ENCODE results near the gene AXIN2. TPM values are rescaled to one million over a fixed set of nuclear protein-coding genes. Genes with fewer than 3 reads are reported as not detected.

AXIN2 gene
- total RNA-seq, 1 donor from 2014 or later = under 0.01 TPM

DNA sequence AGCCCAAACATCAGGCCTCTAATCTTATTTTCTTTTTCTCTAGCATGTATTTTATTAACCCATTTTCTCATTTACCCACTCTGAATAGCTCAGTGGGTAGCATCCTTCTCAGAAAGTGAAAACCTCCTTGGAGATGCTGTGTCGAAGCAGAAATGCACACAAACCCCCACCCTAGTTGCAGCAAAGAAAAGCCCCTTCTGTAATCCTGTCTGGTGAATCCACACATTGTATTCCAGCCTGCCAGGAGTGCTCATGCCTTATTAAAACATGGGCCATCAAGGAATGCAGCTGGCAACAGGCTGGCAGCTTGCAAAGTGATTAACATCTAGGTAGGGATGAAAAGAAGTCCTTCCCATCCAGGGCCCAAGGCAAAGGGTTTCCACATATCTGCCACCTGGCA lies 39.7 kb upstream of the AXIN2 start:
- FAIRE-seq (no peak), DNase-seq (ENCODE audit: low read depth) (no peak)
- Histone ChIP-seq H3K4me3 (ENCODE audit: low read depth, low read length) (no peak overlapping the region), H3K36me3 (ENCODE audit: control insufficient read depth, insufficient read depth, low read length) (no peaks in the 10 kb centered on the region), H3K27me3 (ENCODE audit: control insufficient read depth, insufficient read depth, low read length) (peaks cover 2% of the 10 kb centered on the region)
- TF ChIP-seq, protein P1, sequence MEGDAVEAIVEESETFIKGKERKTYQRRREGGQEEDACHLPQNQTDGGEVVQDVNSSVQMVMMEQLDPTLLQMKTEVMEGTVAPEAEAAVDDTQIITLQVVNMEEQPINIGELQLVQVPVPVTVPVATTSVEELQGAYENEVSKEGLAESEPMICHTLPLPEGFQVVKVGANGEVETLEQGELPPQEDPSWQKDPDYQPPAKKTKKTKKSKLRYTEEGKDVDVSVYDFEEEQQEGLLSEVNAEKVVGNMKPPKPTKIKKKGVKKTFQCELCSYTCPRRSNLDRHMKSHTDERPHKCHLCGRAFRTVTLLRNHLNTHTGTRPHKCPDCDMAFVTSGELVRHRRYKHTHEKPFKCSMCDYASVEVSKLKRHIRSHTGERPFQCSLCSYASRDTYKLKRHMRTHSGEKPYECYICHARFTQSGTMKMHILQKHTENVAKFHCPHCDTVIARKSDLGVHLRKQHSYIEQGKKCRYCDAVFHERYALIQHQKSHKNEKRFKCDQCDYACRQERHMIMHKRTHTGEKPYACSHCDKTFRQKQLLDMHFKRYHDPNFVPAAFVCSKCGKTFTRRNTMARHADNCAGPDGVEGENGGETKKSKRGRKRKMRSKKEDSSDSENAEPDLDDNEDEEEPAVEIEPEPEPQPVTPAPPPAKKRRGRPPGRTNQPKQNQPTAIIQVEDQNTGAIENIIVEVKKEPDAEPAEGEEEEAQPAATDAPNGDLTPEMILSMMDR (IDR thresholded peaks at IDR 0.05; ENCODE audit: insufficient read depth, low read length, severe bottlenecking) = no peak

- DNase-seq (ENCODE audit: low read depth) (no peak), FAIRE-seq (no peak)
- no peak overlapping the region for H3K4me3 ChIP-seq (ENCODE audit: low read depth, low read length)
- H3K27me3 ChIP-seq (ENCODE audit: control insufficient read depth, insufficient read depth, low read length) = peaks cover 2% of the 10 kb centered on the region
- TF ChIP-seq, protein P1 (IDR thresholded peaks at IDR 0.05; ENCODE audit: insufficient read depth, low read length, severe bottlenecking) = no peak
- H3K36me3 ChIP-seq (ENCODE audit: control insufficient read depth, insufficient read depth, low read length) = no peaks in the 10 kb centered on the region
Observed at GRCh38 chr17:65600518-65600917, 39.1 kb upstream of the AXIN2 start.

DNA sequence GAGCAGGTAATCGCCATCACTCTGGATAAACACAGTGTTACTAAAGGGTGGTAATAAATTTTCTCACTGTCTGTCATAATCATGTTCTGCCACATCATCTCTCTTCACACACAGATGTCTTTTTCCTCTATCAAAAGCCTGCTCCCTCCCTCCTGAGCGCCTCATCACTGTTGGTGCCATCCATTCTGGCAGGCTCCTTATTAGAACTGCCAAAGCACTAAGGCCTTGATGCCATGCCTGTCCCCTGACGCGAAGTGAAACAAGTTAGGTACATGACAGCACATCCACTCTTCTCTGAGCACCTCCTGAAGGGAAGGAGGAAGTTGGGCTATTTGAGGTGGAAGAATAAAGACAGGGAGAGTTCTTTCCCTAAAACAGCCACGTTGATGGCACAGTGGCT lies 38.2 kb upstream of the AXIN2 start:
- Histone ChIP-seq H3K27me3 (ENCODE audit: control insufficient read depth, insufficient read depth, low read length) (peaks cover 2% of the 10 kb centered on the region), H3K4me3 (ENCODE audit: low read depth, low read length) (no peak overlapping the region), H3K36me3 (ENCODE audit: control insufficient read depth, insufficient read depth, low read length) (no peaks in the 10 kb centered on the region)
- FAIRE-seq (no peak), DNase-seq (ENCODE audit: low read depth) (no peak)
- TF ChIP-seq, protein P1 (IDR thresholded peaks at IDR 0.05; ENCODE audit: insufficient read depth, low read length, severe bottlenecking) = no peak

GRCh38 chr17:65598746-65599145 lies 37.3 kb upstream of the AXIN2 start:
- no peak overlapping the region for H3K4me3 ChIP-seq (ENCODE audit: low read depth, low read length)
- TF ChIP-seq, protein P1 (IDR thresholded peaks at IDR 0.05; ENCODE audit: insufficient read depth, low read length, severe bottlenecking) = no peak
- no peak for FAIRE-seq
- DNase-seq (ENCODE audit: low read depth) = no peak
- H3K36me3 ChIP-seq (ENCODE audit: control insufficient read depth, insufficient read depth, low read length) = no peaks in the 10 kb centered on the region
- peaks cover 2% of the 10 kb centered on the region for H3K27me3 ChIP-seq (ENCODE audit: control insufficient read depth, insufficient read depth, low read length)

- TF ChIP-seq, protein P1 (IDR thresholded peaks at IDR 0.05; ENCODE audit: insufficient read depth, low read length, severe bottlenecking) = no peak
Observed at GRCh38 chr17:65595071-65595656, 33.7 kb upstream of the AXIN2 start.

More at GRCh38 chr17:65595071-65595656, 33.7 kb upstream of the AXIN2 start:
- DNase-seq (ENCODE audit: low read depth) (no peak), FAIRE-seq (no peak)
- no peaks in the 10 kb centered on the region for H3K36me3 ChIP-seq (ENCODE audit: control insufficient read depth, insufficient read depth, low read length)
- peaks cover 2% of the 10 kb centered on the region for H3K27me3 ChIP-seq (ENCODE audit: control insufficient read depth, insufficient read depth, low read length)
- H3K4me3 ChIP-seq (ENCODE audit: low read depth, low read length) = no peak overlapping the region
